H9 (cell line): Measurements from ENCODE around the gene MAPKAPK2. TPM values are rescaled to one million over a fixed set of nuclear protein-coding genes. Genes with fewer than 3 reads are reported as not detected.

ENCODE experiments used
- DNase-seq: peaks from one replicate; pipeline ENCODE4 v3.0.0-alpha.2; 2017
- H2AFZ ChIP-seq: one replicate; pipeline ENCODE4 v1.6.1; 2013; ENCODE audit warnings: mild to moderate bottlenecking, low read length, control low read depth, moderate library complexity
- H2AK5ac ChIP-seq: 2 replicates; pipeline ENCODE4 v1.6.1; 2013; ENCODE audit warnings: low read length, control low read depth, mixed read lengths; ENCODE audit not compliant: insufficient read length
- H2BK120ac ChIP-seq: one replicate; pipeline ENCODE4 v1.6.1; 2013; ENCODE audit warnings: low read depth, mild to moderate bottlenecking, low read length, control low read depth, inconsistent platforms; ENCODE audit not compliant: poor library complexity, severe bottlenecking
- H2BK12ac ChIP-seq: 2 replicates; pipeline ENCODE4 v1.6.1; 2013; ENCODE audit warnings: low read length, control low read depth, mixed read lengths, low read depth; ENCODE audit not compliant: insufficient read length
- H2BK15ac ChIP-seq: 2 replicates; pipeline ENCODE4 v1.6.1; 2013; ENCODE audit warnings: low read depth, low read length, control low read depth
- H2BK20ac ChIP-seq: one replicate; pipeline ENCODE4 v1.6.1; 2013; ENCODE audit warnings: low read depth, mild to moderate bottlenecking, low read length, control low read depth, inconsistent platforms; ENCODE audit not compliant: poor library complexity, severe bottlenecking
- H2BK5ac ChIP-seq: 2 replicates; pipeline ENCODE4 v1.6.1; 2013; ENCODE audit warnings: low read length, control low read depth, mixed read lengths; ENCODE audit not compliant: insufficient read length
- H3K14ac ChIP-seq: 2 replicates; pipeline ENCODE4 v1.6.1; 2013; ENCODE audit warnings: low read length, control low read depth; ENCODE audit not compliant: insufficient read depth
- H3K18ac ChIP-seq: 2 replicates; pipeline ENCODE4 v1.6.1; 2013; ENCODE audit warnings: low read depth, mild to moderate bottlenecking, mixed read lengths, low read length, control low read depth; ENCODE audit not compliant: insufficient read length
- H3K23ac ChIP-seq: 2 replicates; pipeline ENCODE4 v1.6.1; 2013; ENCODE audit warnings: low read length, control low read depth, mixed read lengths, low read depth; ENCODE audit not compliant: insufficient read length
- H3K23me2 ChIP-seq: 2 replicates; pipeline ENCODE4 v1.6.1; 2013; ENCODE audit warnings: low read depth, mild to moderate bottlenecking, mixed read lengths, low read length, control low read depth; ENCODE audit not compliant: insufficient read length, poor library complexity, severe bottlenecking
- H3K27ac ChIP-seq: 2 replicates; pipeline ENCODE4 v1.5.1; 2013; ENCODE audit warnings: low read length, control low read depth, mixed read lengths, low read depth; ENCODE audit not compliant: insufficient read length
- H3K27me3 ChIP-seq: 2 replicates; pipeline ENCODE4 v1.6.1; 2013; ENCODE audit warnings: low read length, control low read depth, inconsistent platforms; ENCODE audit not compliant: insufficient read depth
- H3K4ac ChIP-seq: 2 replicates; pipeline ENCODE4 v1.6.1; 2013; ENCODE audit warnings: low read depth, mild to moderate bottlenecking, control low read depth, inconsistent platforms, low read length, moderate library complexity
- H3K4me1 ChIP-seq: 2 replicates; pipeline ENCODE4 v1.6.1; 2013; ENCODE audit warnings: low read length, control low read depth, inconsistent platforms; ENCODE audit not compliant: insufficient read depth
- H3K4me2 ChIP-seq: 2 replicates; pipeline ENCODE4 v1.6.1; 2013; ENCODE audit warnings: low read length, control low read depth, mixed read lengths; ENCODE audit not compliant: insufficient read length, insufficient read depth
- H3K56ac ChIP-seq: 2 replicates; pipeline ENCODE4 v1.6.1; 2013; ENCODE audit warnings: low read depth, mild to moderate bottlenecking, mixed read lengths, low read length, control low read depth; ENCODE audit not compliant: insufficient read length
- H3K79me1 ChIP-seq: 2 replicates; pipeline ENCODE4 v1.6.1; 2013; ENCODE audit warnings: low read depth, mild to moderate bottlenecking, moderate library complexity, low read length, control low read depth, inconsistent platforms; ENCODE audit not compliant: insufficient read depth, poor library complexity, severe bottlenecking
- H3K79me2 ChIP-seq: 2 replicates; pipeline ENCODE4 v1.6.1; 2013; ENCODE audit warnings: low read length, control low read depth, inconsistent platforms; ENCODE audit not compliant: insufficient read depth
- H3K9ac ChIP-seq: 2 replicates; pipeline ENCODE4 v1.6.1; 2013; ENCODE audit warnings: low read length, control low read depth, mixed read lengths; ENCODE audit not compliant: insufficient read length; ENCODE audit errors: extremely low read depth
- H3K9me3 ChIP-seq: one replicate; pipeline ENCODE4 v1.6.1; 2013; ENCODE audit warnings: low read depth, low read length, inconsistent platforms; ENCODE audit not compliant: control insufficient read depth
- H3T11ph ChIP-seq: one replicate; pipeline ENCODE4 v1.6.1; 2013; ENCODE audit warnings: mild to moderate bottlenecking, low read length, control low read depth, inconsistent platforms
- H4K20me1 ChIP-seq: one replicate; pipeline ENCODE4 v1.6.1; 2013; ENCODE audit not compliant: control insufficient read depth, insufficient read length, insufficient read depth
- H4K5ac ChIP-seq: 2 replicates; pipeline ENCODE4 v1.6.1; 2013; ENCODE audit warnings: low read depth, mild to moderate bottlenecking, mixed read lengths, low read length, control low read depth; ENCODE audit not compliant: insufficient read length
- H4K8ac ChIP-seq: replicated peaks from 2 replicates; pipeline ENCODE4 v1.6.1; 2013; ENCODE audit warnings: low read length, control low read depth, mixed read lengths, low read depth; ENCODE audit not compliant: insufficient read length
- H4K91ac ChIP-seq: 2 replicates; pipeline ENCODE4 v1.6.1; 2013; ENCODE audit warnings: low read depth, mild to moderate bottlenecking, moderate library complexity, mixed read lengths, low read length, control low read depth; ENCODE audit not compliant: insufficient read length
- H3K27ac Mint-ChIP-seq, 3 experiments: 2 replicates in 2 of 3; 3 replicates in 1 of 3; pipeline ENCODE4 v1.8.0; 2020 to 2021; ENCODE audit warnings: mixed read lengths in 3 of 3, mild to moderate bottlenecking in 1 of 3, moderate library complexity in 1 of 3
- H3K27me3 Mint-ChIP-seq: 2 replicates; pipeline ENCODE4 v1.8.0; 2021; ENCODE audit warnings: low read depth, mild to moderate bottlenecking, moderate library complexity, mixed read lengths
- H3K36me3 Mint-ChIP-seq, 3 experiments: 2 replicates in 2 of 3; 3 replicates in 1 of 3; pipeline ENCODE4 v1.8.0; 2020 to 2021; ENCODE audit warnings: low read depth in 3 of 3, mixed read lengths in 3 of 3; ENCODE audit not compliant: insufficient read depth in 1 of 3
- H3K4me1 Mint-ChIP-seq, 2 experiments: 2 replicates each; pipeline ENCODE4 v1.8.0; 2020; ENCODE audit warnings: mixed read lengths in 2 of 2
- H3K4me3 Mint-ChIP-seq, 2 experiments: 2 replicates in 1 of 2; 3 replicates in 1 of 2; pipeline ENCODE4 v1.8.0; 2020 to 2021; ENCODE audit warnings: mild to moderate bottlenecking in 2 of 2, mixed read lengths in 2 of 2, moderate library complexity in 1 of 2
- H3K9me3 Mint-ChIP-seq, 2 experiments: 2 replicates in 1 of 2; 3 replicates in 1 of 2; pipeline ENCODE4 v1.8.0; 2020; ENCODE audit warnings: mild to moderate bottlenecking in 2 of 2, mixed read lengths in 2 of 2, moderate library complexity in 1 of 2
- CTCF ChIP-seq: fragments of 200-600 bp; sonication (generic); conservative IDR thresholded peaks from 3 replicates; pipeline ENCODE4 v1.8.0; 2021; ENCODE audit warnings: antibody characterized with exemption, mild to moderate bottlenecking
- WGBS: extraction: QIAGEN DNeasy Blood & Tissue Kit; methylation state at CpG from one replicate; pipeline ENCODE4 v1.1.7; 2013; ENCODE audit warnings: missing lambda C conversion rate, low lambda C conversion rate, mixed read lengths; ENCODE audit not compliant: insufficient read length; ENCODE audit errors: extremely low coverage; 5-methylcytosine and 5-hydroxymethylcytosine counted together
- total RNA-seq: library from RNA; stranded (reverse); gene quantifications from 2 replicates; pipeline ENCODE4 v1.2.1, GENCODE V29; 2021

Gene MAPKAPK2
- total RNA-seq, 1 experiment from 2014 or later = 50.1 TPM

GRCh38 chr1:206738370-206739366 lies 54.0 kb downstream of the MAPKAPK2 start:
- no peak overlapping the region for H2AFZ ChIP-seq
- H4K8ac ChIP-seq = no peak overlapping the region
- Mint-ChIP-seq H3K27me3 (no peaks in the 10 kb centered on the region; the same call in none of the 2 replicates), H3K27ac (peak overlapping the region in 1 of 3 experiments; percentile 86; a peak in 1 of 7 replicates), H3K4me3 (no peak overlapping the region), H3K9me3 (no peaks in the 10 kb centered on the region), H3K36me3 (peaks cover 0 to 3% (median 0%) of the 10 kb centered on the region in 3 experiments; a peak in 3 of 7 replicates), H3K4me1 (peaks cover 11 to 15% of the 10 kb centered on the region in 2 experiments)
- H3K79me2 ChIP-seq = no peaks in the 10 kb centered on the region
- no peak overlapping the region for H3T11ph ChIP-seq
- no peak overlapping the region for H2BK120ac ChIP-seq
- H3K18ac ChIP-seq = no peak overlapping the region
- H3K23ac ChIP-seq = no peak overlapping the region
- TF ChIP-seq CTCF = peak; percentile 62
- no peaks in the 10 kb centered on the region for H3K9me3 ChIP-seq
- peak; percentile 49 for DNase-seq
- no peak overlapping the region for H2BK15ac ChIP-seq
- H2AK5ac ChIP-seq = no peak overlapping the region
- H4K91ac ChIP-seq = no peak overlapping the region
- H4K20me1 ChIP-seq = no peaks in the 10 kb centered on the region
- H3K79me1 ChIP-seq = no peaks in the 10 kb centered on the region
- H3K23me2 ChIP-seq = no peaks in the 10 kb centered on the region
- no peak overlapping the region for H2BK12ac ChIP-seq
- no CpG with 5 or more reads among the region's 3 CpGs for WGBS
- no peak overlapping the region for H3K56ac ChIP-seq
- H3K9ac ChIP-seq = no peak overlapping the region
- no peaks in the 10 kb centered on the region for H3K27me3 ChIP-seq
- no peak overlapping the region for H2BK5ac ChIP-seq
- no peak overlapping the region for H2BK20ac ChIP-seq
- no peak overlapping the region for H3K4ac ChIP-seq
- H4K5ac ChIP-seq = no peak overlapping the region
- no peak overlapping the region for H3K4me2 ChIP-seq
- H3K27ac ChIP-seq = no peak overlapping the region
- H3K14ac ChIP-seq = no peak overlapping the region
- H3K4me1 ChIP-seq = peaks cover 2% of the 10 kb centered on the region; the same call in 1 of the 2 replicates
